ENCODE results near the gene HOXC11. TPM values are rescaled to one million over a fixed set of nuclear protein-coding genes. Genes with fewer than 3 reads are reported as not detected.

The HOXC11 gene
- total RNA-seq, 1 experiment from 2014 or later, result not detected

GRCh38 chr12:53980104-53980801, 7.3 kb downstream of the HOXC11 start:
- Histone ChIP-seq H3K27me3 (ENCODE audit: control insufficient read depth, insufficient read depth, low read length) (peaks cover 98% of the 10 kb centered on the region), H3K4me3 (ENCODE audit: insufficient read depth, low read depth, low read length) (no peak overlapping the region), H3K36me3 (replicated peaks; ENCODE audit: control insufficient read depth, insufficient read depth, low read length) (no peaks in the 10 kb centered on the region)
- DNase-seq, result no peak

GRCh38 chr12:53980802-53981496, 8.0 kb downstream of the HOXC11 start:
- peaks cover 98% of the 10 kb centered on the region for H3K27me3 ChIP-seq (ENCODE audit: control insufficient read depth, insufficient read depth, low read length)
- H3K4me3 ChIP-seq (ENCODE audit: insufficient read depth, low read depth, low read length), result no peak overlapping the region
- H3K36me3 ChIP-seq (replicated peaks; ENCODE audit: control insufficient read depth, insufficient read depth, low read length), result no peaks in the 10 kb centered on the region
- no peak for DNase-seq

GRCh38 chr12:53981634-53982565, 9.0 kb downstream of the HOXC11 start:
- Histone ChIP-seq H3K27me3 (ENCODE audit: control insufficient read depth, insufficient read depth, low read length) (peaks cover 98% of the 10 kb centered on the region), H3K4me3 (ENCODE audit: insufficient read depth, low read depth, low read length) (no peak overlapping the region), H3K36me3 (replicated peaks; ENCODE audit: control insufficient read depth, insufficient read depth, low read length) (no peaks in the 10 kb centered on the region)
- DNase-seq, result peak; percentile 72

GRCh38 chr12:53982648-53983567, 10.0 kb downstream of the HOXC11 start:
- Histone ChIP-seq H3K27me3 (ENCODE audit: control insufficient read depth, insufficient read depth, low read length) (peaks cover 98% of the 10 kb centered on the region), H3K36me3 (replicated peaks; ENCODE audit: control insufficient read depth, insufficient read depth, low read length) (no peaks in the 10 kb centered on the region), H3K4me3 (ENCODE audit: insufficient read depth, low read depth, low read length) (no peak overlapping the region)
- no peak for DNase-seq

GRCh38 chr12:53983568-53983949, 10.6 kb downstream of the HOXC11 start:
- no peak overlapping the region for H3K4me3 ChIP-seq (ENCODE audit: insufficient read depth, low read depth, low read length)
- no peak for DNase-seq
- no peaks in the 10 kb centered on the region for H3K36me3 ChIP-seq (replicated peaks; ENCODE audit: control insufficient read depth, insufficient read depth, low read length)
- H3K27me3 ChIP-seq (ENCODE audit: control insufficient read depth, insufficient read depth, low read length), result peaks cover 98% of the 10 kb centered on the region

- no peaks in the 10 kb centered on the region for H3K36me3 ChIP-seq (replicated peaks; ENCODE audit: control insufficient read depth, insufficient read depth, low read length)
- peaks cover 98% of the 10 kb centered on the region for H3K27me3 ChIP-seq (ENCODE audit: control insufficient read depth, insufficient read depth, low read length)
- H3K4me3 ChIP-seq (ENCODE audit: insufficient read depth, low read depth, low read length), result no peak overlapping the region
- DNase-seq, result peak; percentile 66
Measured at GRCh38 chr12:53983950-53984572, 11.1 kb downstream of the HOXC11 start.

GRCh38 chr12:53984901-53985691, 12.2 kb downstream of the HOXC11 start, which contains the start of gene HOXC10:
Gene HOXC10, plus strand, starts transcription at chr12:53985146. Its CDS starts 114 bp downstream, at chr12:53985260.
- DNase-seq, result peak; percentile 98
- peaks cover 98% of the 10 kb centered on the region for H3K27me3 ChIP-seq (ENCODE audit: control insufficient read depth, insufficient read depth, low read length)
- H3K36me3 ChIP-seq (replicated peaks; ENCODE audit: control insufficient read depth, insufficient read depth, low read length), result no peaks in the 10 kb centered on the region
- no peak within 1 kb of the TSS for H3K4me3 ChIP-seq (ENCODE audit: insufficient read depth, low read depth, low read length)

- no peak for DNase-seq
Measured at GRCh38 chr12:53985692-53985993, 12.7 kb downstream of the HOXC11 start.

GRCh38 chr12:53985994-53986685, 13.2 kb downstream of the HOXC11 start:
- peak; percentile 82 for DNase-seq

More at GRCh38 chr12:53985692-53985993, 12.7 kb downstream of the HOXC11 start:
- Histone ChIP-seq H3K4me3 (ENCODE audit: insufficient read depth, low read depth, low read length) (no peak overlapping the region), H3K27me3 (ENCODE audit: control insufficient read depth, insufficient read depth, low read length) (peaks cover 98% of the 10 kb centered on the region), H3K36me3 (replicated peaks; ENCODE audit: control insufficient read depth, insufficient read depth, low read length) (no peaks in the 10 kb centered on the region)

GRCh38 chr12:53986686-53987483, 14.0 kb downstream of the HOXC11 start:
- Histone ChIP-seq H3K27me3 (ENCODE audit: control insufficient read depth, insufficient read depth, low read length) (peaks cover 98% of the 10 kb centered on the region), H3K36me3 (replicated peaks; ENCODE audit: control insufficient read depth, insufficient read depth, low read length) (no peaks in the 10 kb centered on the region), H3K4me3 (ENCODE audit: insufficient read depth, low read depth, low read length) (no peak overlapping the region)
- no peak for DNase-seq

More at GRCh38 chr12:53985994-53986685, 13.2 kb downstream of the HOXC11 start:
- no peak overlapping the region for H3K4me3 ChIP-seq (ENCODE audit: insufficient read depth, low read depth, low read length)
- H3K36me3 ChIP-seq (replicated peaks; ENCODE audit: control insufficient read depth, insufficient read depth, low read length), result no peaks in the 10 kb centered on the region
- H3K27me3 ChIP-seq (ENCODE audit: control insufficient read depth, insufficient read depth, low read length), result peaks cover 98% of the 10 kb centered on the region

GRCh38 chr12:53987787-53988230, 14.9 kb downstream of the HOXC11 start:
- H3K4me3 ChIP-seq (ENCODE audit: insufficient read depth, low read depth, low read length), result no peak overlapping the region

More at GRCh38 chr12:53987787-53988230, 14.9 kb downstream of the HOXC11 start:
- peaks cover 98% of the 10 kb centered on the region for H3K27me3 ChIP-seq (ENCODE audit: control insufficient read depth, insufficient read depth, low read length)
- no peaks in the 10 kb centered on the region for H3K36me3 ChIP-seq (replicated peaks; ENCODE audit: control insufficient read depth, insufficient read depth, low read length)
- no peak for DNase-seq
